ENCODE results near the gene STK32B. TPM values are rescaled to one million over a fixed set of nuclear protein-coding genes. Genes with fewer than 3 reads are reported as not detected.

The STK32B gene
- total and polyA plus RNA-seq, 2 of the 4 experiments (the other 2 are of a cell fraction) = 5.5 to 6.3 TPM

DNA sequence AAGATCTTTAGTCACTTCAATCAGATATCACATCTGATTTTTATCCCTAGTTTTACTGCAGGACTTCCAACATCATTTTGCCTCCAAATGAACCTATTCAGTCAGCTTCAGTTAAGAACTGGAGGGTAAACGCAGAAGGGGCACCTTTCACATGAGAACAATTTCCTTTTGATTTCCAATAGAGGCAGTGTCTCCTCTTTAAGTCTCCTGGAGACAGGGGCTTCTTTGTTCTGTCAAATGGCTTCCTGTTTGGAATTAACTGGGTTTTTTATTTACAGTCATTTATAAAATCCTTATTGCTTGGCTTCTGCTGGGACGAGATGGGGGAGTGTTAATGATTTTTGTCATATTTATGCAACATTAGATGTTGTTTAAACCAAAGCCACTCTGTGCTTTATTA is 164.0 kb downstream of the STK32B start:
- Histone ChIP-seq H3K79me1 (ENCODE audit: low read depth in 1 of 2, low read length in 2 of 2) (no peaks in the 10 kb centered on the region), H3K4me3 (ENCODE audit: insufficient read depth, low read depth, low read length) (no peak overlapping the region), H2BK5ac (ENCODE audit: low read depth, low read length, poor library complexity, severe bottlenecking) (no peak overlapping the region), H2BK20ac (ENCODE audit: low read depth, low read length) (no peak overlapping the region), H3K4me1 (ENCODE audit: control insufficient read depth, insufficient read depth, low read length) (no peaks in the 10 kb centered on the region), H4K5ac (ENCODE audit: low read depth, low read length) (no peak overlapping the region), H2BK120ac (ENCODE audit: low read depth, low read length) (no peak overlapping the region), H3K14ac (replicated peaks; ENCODE audit: low read depth, low read length) (no peak overlapping the region), H3K56ac (ENCODE audit: extremely low read depth, insufficient read depth, low read length) (no peak overlapping the region), H4K20me1 (ENCODE audit: insufficient read depth, low read length) (no peaks in the 10 kb centered on the region; the same call in 1 of the 2 replicates), H3K9ac (ENCODE audit: low read depth, low read length) (no peak overlapping the region), H2AFZ (replicated peaks; ENCODE audit: low read length, poor library complexity) (no peak overlapping the region), H4K8ac (ENCODE audit: low read depth in 2 of 2, low read length in 2 of 2) (no peak overlapping the region), H3K27me3 (ENCODE audit: control insufficient read depth, insufficient read depth, low read length) (no peaks in the 10 kb centered on the region), H2AK5ac (ENCODE audit: low read depth, low read length) (no peak overlapping the region), H3K18ac (ENCODE audit: low read depth, low read length) (no peak overlapping the region), H3K36me3 (ENCODE audit: control insufficient read depth, insufficient read depth, low read length) (no peaks in the 10 kb centered on the region), H3K9me1 (ENCODE audit: insufficient read depth, low read length) (0 out of 2 replicates have a peak, but pooled peaks cover 1% of the 10 kb centered on the region), H3K9me3 (ENCODE audit: control insufficient read depth, insufficient read depth, low read length) (no peaks in the 10 kb centered on the region; the same call in 1 of the 2 replicates), H3K4ac (ENCODE audit: low read depth, low read length) (no peak overlapping the region), H3K27ac (ENCODE audit: insufficient read depth, low read length) (no peak overlapping the region), H2AK9ac (replicated peaks; ENCODE audit: low read depth, low read length, poor library complexity) (no peak overlapping the region), H3K23ac (ENCODE audit: low read depth, low read length) (no peak overlapping the region), H2BK15ac (ENCODE audit: low read depth, low read length) (no peak overlapping the region), H4K91ac (ENCODE audit: insufficient read depth, low read depth, low read length) (no peak overlapping the region), H3K4me2 (ENCODE audit: low read depth, low read length) (no peak overlapping the region)
- CTCF ChIA-PET = no interaction called here
- in situ Hi-C loops (cut with MboI; ENCODE audit: low sequenced_read_pairs) (no loop called here), dilution Hi-C loops (cut with HindIII; ENCODE audit: low sequenced_read_pairs, unreplicated experiment) (no loop called here), intact Hi-C loops (cut with micrococcal nuclease) (no loop called here)
- ATAC-seq (ENCODE audit: low read depth) = no peak
- DNase-seq = no peak
- POLR2A ChIA-PET (ENCODE audit: unreplicated experiment) = no interaction called here
- TF ChIP-seq CEBPB (IDR thresholded peaks at IDR 0.05; ENCODE audit: low read depth, low read length) = no peak
- no TSS peak for BruUV-seq (replicated peaks)
- WGBS, 2 experiments (ENCODE audit: extremely low coverage in 2 of 2, insufficient read length in 1 of 2) = no CpG with 5 or more reads among the region's 2 CpGs
